WERI-Rb-1 (cell line): Measurements from ENCODE around the gene DOCK8.

Source experiments
- DNase-seq: peaks from one replicate; pipeline ENCODE4 v3.0.0-alpha.2; 2020
- H3K27ac ChIP-seq: fragments of 250-450 bp; sonication (Bioruptor Pico); 2 replicates; pipeline ENCODE4 v1.5.1; 2020; ENCODE audit warnings: mild to moderate bottlenecking, moderate library complexity
- H3K27me3 ChIP-seq: fragments of 250-450 bp; sonication (Bioruptor Pico); 2 replicates; pipeline ENCODE4 v1.5.1; 2021; ENCODE audit warnings: mild to moderate bottlenecking, low read depth, moderate library complexity; ENCODE audit not compliant: insufficient read depth, severe bottlenecking
- H3K36me3 ChIP-seq: fragments of 250-450 bp; sonication (Bioruptor Pico); 2 replicates; pipeline ENCODE4 v1.5.1; 2020; ENCODE audit warnings: mild to moderate bottlenecking, moderate library complexity
- H3K4me3 ChIP-seq: 2 replicates; pipeline ENCODE4 v1.5.1; 2011; ENCODE audit warnings: low read depth, mild to moderate bottlenecking, control low read depth, low read length
- H3K9me3 ChIP-seq: fragments of 250-450 bp; sonication (Bioruptor Pico); 2 replicates; pipeline ENCODE4 v1.5.1; 2021; ENCODE audit warnings: mild to moderate bottlenecking, moderate library complexity; ENCODE audit not compliant: severe bottlenecking
- TF ChIP-seq, protein P1 (sequence below): IDR thresholded peaks from 2 replicates; pipeline ENCODE4 v1.5.1; 2011; ENCODE audit warnings: low read depth, mild to moderate bottlenecking, control low read depth, inconsistent platforms, low read length

The DOCK8 gene

DNA sequence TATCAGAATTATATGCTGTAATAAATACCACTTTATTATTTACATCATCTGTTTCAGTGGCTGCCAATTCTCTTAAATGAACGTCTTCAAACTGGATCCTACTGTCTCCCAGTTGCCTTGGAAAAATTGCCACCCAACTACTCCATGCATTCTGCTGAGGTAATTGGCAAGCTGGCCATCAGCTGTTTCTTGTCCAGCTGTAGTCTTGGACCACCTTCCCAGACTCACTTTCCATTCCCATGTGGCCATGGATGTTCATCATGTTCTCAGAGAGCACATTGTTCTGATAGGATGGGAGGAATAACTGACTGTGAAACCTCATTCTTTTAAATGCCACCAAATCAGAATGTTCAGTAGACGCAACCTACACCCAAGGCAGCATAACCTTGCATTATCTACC, 157.5 kb downstream of the DOCK8 start:
- TF ChIP-seq, protein P1, sequence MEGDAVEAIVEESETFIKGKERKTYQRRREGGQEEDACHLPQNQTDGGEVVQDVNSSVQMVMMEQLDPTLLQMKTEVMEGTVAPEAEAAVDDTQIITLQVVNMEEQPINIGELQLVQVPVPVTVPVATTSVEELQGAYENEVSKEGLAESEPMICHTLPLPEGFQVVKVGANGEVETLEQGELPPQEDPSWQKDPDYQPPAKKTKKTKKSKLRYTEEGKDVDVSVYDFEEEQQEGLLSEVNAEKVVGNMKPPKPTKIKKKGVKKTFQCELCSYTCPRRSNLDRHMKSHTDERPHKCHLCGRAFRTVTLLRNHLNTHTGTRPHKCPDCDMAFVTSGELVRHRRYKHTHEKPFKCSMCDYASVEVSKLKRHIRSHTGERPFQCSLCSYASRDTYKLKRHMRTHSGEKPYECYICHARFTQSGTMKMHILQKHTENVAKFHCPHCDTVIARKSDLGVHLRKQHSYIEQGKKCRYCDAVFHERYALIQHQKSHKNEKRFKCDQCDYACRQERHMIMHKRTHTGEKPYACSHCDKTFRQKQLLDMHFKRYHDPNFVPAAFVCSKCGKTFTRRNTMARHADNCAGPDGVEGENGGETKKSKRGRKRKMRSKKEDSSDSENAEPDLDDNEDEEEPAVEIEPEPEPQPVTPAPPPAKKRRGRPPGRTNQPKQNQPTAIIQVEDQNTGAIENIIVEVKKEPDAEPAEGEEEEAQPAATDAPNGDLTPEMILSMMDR: no peak
- no peak overlapping the region; the same call in 1 of the 2 replicates for H3K27ac ChIP-seq
- H3K36me3 ChIP-seq: peaks cover 6% of the 10 kb centered on the region
- H3K9me3 ChIP-seq: no peaks in the 10 kb centered on the region
- no peak for DNase-seq
- no peak overlapping the region for H3K4me3 ChIP-seq
- H3K27me3 ChIP-seq: no peaks in the 10 kb centered on the region

DNA sequence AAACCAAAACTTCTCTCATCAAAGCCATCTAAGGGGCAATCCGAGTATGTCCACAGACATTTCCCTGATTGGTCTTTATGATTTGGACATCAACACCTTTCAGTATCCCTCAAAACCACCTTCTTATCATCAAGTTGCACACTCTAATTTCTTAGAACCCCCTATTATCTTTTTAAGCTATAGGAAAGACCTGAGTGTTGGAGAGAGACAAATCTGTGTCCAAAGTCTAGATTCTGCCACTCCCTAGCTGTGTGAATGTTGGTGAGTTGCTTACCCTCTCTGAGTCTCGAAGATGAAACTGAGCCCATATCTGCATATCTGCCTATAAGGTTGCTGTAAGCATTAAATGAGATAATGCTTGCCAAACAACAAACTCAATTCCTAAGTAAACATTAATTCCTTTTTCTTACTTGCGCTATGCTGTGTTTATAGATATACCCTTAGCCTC, 159.1 kb downstream of the DOCK8 start:
- Histone ChIP-seq H3K27me3 (no peaks in the 10 kb centered on the region), H3K4me3 (no peak overlapping the region), H3K36me3 (peaks cover 9% of the 10 kb centered on the region), H3K9me3 (no peaks in the 10 kb centered on the region), H3K27ac (no peak overlapping the region)
- no peak for DNase-seq
- TF ChIP-seq, protein P1: no peak

DNA sequence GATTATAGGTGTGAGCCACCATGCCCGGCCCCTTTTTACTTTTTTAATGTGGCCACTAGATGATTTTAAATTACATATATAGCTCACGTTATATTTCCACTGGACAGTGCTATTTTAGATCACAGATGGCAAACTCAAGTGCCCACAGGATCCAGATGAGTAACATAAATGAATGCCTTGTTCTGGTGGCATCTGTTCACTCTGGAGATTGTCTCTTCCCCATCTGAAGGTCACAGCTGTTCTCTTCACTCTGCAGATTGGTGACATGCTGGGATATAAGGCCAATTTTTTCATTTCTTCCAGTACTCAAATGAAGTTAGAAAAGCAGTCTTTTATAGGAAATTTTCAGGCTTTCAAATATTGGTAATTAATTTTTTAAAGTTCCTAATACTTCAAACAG, 160.1 kb downstream of the DOCK8 start:
- Histone ChIP-seq H3K9me3 (no peaks in the 10 kb centered on the region), H3K4me3 (no peak overlapping the region), H3K27ac (no peak overlapping the region), H3K36me3 (peaks cover 9% of the 10 kb centered on the region), H3K27me3 (no peaks in the 10 kb centered on the region)
- DNase-seq: no peak
- TF ChIP-seq, protein P1: no peak

DNA sequence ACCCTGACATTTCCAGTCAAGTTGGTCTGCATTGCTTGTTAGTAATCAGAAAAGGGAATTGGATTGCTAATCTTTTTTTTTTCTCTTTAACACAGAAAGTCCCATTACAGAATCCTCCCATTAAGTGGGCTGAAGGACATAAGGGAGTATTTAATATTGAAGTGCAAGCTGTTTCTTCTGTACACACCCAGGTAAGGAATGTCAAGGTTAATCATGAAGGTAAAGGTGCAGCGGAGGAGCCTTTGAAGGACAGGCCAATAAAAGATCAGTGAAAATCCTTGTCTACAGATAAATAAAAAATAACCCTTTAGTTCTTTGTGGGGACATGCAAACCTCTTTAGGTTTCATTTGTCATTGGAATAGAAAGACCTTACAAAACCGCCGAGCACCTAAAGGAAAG, 161.4 kb downstream of the DOCK8 start:
- no peak overlapping the region for H3K27ac ChIP-seq
- H3K4me3 ChIP-seq: no peak overlapping the region
- no peak for DNase-seq
- H3K36me3 ChIP-seq: peaks cover 6% of the 10 kb centered on the region
- H3K27me3 ChIP-seq: no peaks in the 10 kb centered on the region
- H3K9me3 ChIP-seq: no peaks in the 10 kb centered on the region
- TF ChIP-seq, protein P1: no peak

DNA sequence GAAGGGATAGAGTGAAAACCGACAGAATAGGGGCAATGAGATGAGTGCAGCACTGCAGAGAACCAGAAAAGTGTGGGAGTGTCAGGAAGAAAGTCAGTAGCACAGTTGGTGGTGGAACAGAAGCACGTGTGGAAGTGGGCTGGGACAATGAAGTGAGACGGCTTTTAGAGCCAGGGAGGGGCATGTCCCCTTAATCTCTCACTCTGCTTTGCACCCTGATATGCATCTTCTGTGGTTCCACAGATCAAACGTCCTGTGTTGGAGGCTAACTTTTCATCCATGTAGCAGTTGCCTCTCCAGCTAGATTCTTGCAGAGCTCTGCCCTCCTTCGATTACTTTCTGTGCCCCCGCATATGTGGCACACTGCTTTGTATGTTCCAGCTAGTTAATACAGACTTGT, 163.6 kb downstream of the DOCK8 start:
- TF ChIP-seq, protein P1: no peak
- H3K36me3 ChIP-seq: peaks cover 5% of the 10 kb centered on the region; the same call in 1 of the 2 replicates
- no peak for DNase-seq
- H3K27ac ChIP-seq: no peak overlapping the region
- no peak overlapping the region for H3K4me3 ChIP-seq
- no peaks in the 10 kb centered on the region for H3K27me3 ChIP-seq
- H3K9me3 ChIP-seq: no peaks in the 10 kb centered on the region

DNA sequence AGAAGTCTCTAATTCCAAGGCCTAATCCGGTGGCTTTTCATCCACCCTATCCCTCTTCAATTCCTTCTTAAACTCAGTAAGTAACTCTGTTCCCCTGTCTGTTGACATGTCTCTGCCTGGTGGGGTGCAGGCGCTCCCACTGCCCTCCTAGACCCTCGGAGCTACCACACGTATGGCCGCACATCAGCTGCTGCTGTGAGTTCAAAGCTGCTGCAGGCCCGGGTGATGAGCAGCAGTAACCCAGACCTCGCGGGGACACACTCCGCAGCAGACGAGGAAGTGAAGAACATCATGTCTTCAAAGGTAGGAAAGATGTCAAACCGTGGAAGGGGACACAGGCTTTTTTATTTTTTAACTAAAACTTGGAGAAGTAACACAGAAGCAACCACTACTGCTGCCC, 167.7 kb downstream of the DOCK8 start:
- Histone ChIP-seq H3K27me3 (no peaks in the 10 kb centered on the region), H3K27ac (peak overlapping the region; percentile 82), H3K36me3 (peaks cover 8% of the 10 kb centered on the region), H3K4me3 (peak overlapping the region; percentile 34), H3K9me3 (no peaks in the 10 kb centered on the region)
- peak; percentile 46 for DNase-seq
- TF ChIP-seq, protein P1: no peak
